Measurements from ENCODE around the gene GAREM1. TPM values are rescaled to one million over a fixed set of nuclear protein-coding genes. Genes with fewer than 3 reads are reported as not detected.

Gene GAREM1
- total RNA-seq, 6 donors from 2014 or later, result 8.1 to 21.0 (median 13.7) TPM

DNA sequence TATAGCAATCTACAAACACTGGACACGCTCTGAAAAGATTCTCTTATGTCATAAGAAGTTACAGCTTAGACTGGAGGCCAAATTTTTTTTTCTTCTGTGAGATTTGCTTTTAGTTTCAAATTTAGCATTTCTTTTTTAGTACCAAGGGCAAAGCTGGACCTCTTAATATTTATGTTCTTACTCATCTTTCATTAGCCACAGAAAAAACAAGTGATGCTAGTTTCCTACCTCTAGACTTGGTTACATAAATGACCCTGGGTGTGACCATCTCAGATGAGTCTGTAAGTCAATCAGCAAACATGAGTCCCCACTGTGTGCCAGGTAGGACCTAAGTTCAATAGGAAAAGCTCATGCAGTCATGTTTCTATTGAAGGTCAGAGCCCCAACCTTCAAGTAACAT, 186.4 kb downstream of the GAREM1 start:
- Histone ChIP-seq H3K4me1 (no peaks in the 10 kb centered on the region), H3K27me3 (no peaks in the 10 kb centered on the region), H3K36me3 (peaks cover 0 to 5% (median 0%) of the 10 kb centered on the region in 4 donors), H3K27ac (no peak overlapping the region), H3K9me3 (no peaks in the 10 kb centered on the region), H3K4me3 (no peak overlapping the region)
- 71 to 91% methylated on average over 1 of the region's 1 CpG for WGBS, 2 donors
- no peak for TF ChIP-seq CTCF (IDR thresholded peaks at IDR 0.05)
- TF ChIP-seq EP300 (IDR thresholded peaks at IDR 0.05), result no peak
- no peak for TF ChIP-seq POLR2A (IDR thresholded peaks at IDR 0.05)
- no peak for TF ChIP-seq POLR2AphosphoS5 (IDR thresholded peaks at IDR 0.05)
- ATAC-seq (ENCODE audit: low FRiP score in 2 of 2) (no peak), DNase-seq (no peak)

- Histone ChIP-seq H3K4me1 (peaks cover 0 to 5% (median 2%) of the 10 kb centered on the region in 4 donors), H3K9me3 (no peaks in the 10 kb centered on the region), H3K27me3 (no peaks in the 10 kb centered on the region), H3K27ac (no peak overlapping the region), H3K4me3 (no peak overlapping the region), H3K36me3 (no peaks in the 10 kb centered on the region)
- no peak for TF ChIP-seq EP300 (IDR thresholded peaks at IDR 0.05)
- TF ChIP-seq CTCF (IDR thresholded peaks at IDR 0.05), result no peak
- TF ChIP-seq POLR2AphosphoS5 (IDR thresholded peaks at IDR 0.05), result no peak
- no peak for TF ChIP-seq POLR2A (IDR thresholded peaks at IDR 0.05)
- DNase-seq (no peak), ATAC-seq (ENCODE audit: low FRiP score in 2 of 2) (no peak)
- WGBS, 2 donors, result 74 to 83% methylated on average over 4 of the region's 4 CpGs
These were observed 189.8 kb downstream of the GAREM1 start for GRCh38 chr18:32280911-32281310.

GRCh38 chr18:32280188-32280783, 190.4 kb downstream of the GAREM1 start:
- H3K27ac ChIP-seq, result no peak overlapping the region
- peaks cover 0 to 5% (median 2%) of the 10 kb centered on the region in 4 donors for H3K4me1 ChIP-seq
- ATAC-seq (ENCODE audit: low FRiP score in 2 of 2), result no peak

DNA sequence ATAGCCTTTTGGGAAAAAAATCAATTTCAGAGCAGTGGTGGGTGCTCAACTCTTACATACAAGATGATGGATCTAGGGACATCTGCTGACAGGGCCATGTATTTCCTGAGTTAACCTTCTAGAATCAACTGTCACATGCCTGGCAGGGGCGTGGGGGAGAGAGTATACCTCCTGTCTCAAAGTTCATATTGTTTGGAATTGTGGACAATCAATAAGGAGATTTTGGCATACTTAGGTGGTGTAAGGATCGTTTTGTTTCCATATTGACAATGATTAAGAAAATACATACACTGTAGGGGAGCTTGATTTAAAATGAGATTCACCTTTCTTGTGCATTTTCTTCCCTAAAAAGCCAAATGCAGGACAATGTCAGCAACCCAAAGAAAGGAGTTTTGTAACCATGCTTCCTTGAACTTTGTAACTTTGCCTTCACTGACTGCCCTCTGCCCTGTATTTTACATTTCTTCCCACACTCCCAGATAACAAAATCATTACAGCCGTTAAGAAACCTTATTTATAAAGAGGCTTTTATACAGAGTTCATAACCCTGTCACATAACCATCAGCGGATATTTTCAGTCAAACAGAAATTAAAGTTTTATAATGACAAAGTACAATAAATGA, 192.4 kb downstream of the GAREM1 start:
- no peaks in the 10 kb centered on the region for H3K27me3 ChIP-seq
- DNase-seq (no peak), ATAC-seq (ENCODE audit: low FRiP score in 2 of 2) (no peak)
- no peaks in the 10 kb centered on the region for H3K9me3 ChIP-seq
- H3K27ac ChIP-seq, result no peak overlapping the region
- TF ChIP-seq POLR2AphosphoS5 (IDR thresholded peaks at IDR 0.05) (no peak), POLR2A (IDR thresholded peaks at IDR 0.05) (no peak), EP300 (IDR thresholded peaks at IDR 0.05) (no peak), CTCF (IDR thresholded peaks at IDR 0.05) (no peak)
- 72 to 73% methylated on average over 4 of the region's 4 CpGs for WGBS, 2 donors
- H3K4me3 ChIP-seq, result no peak overlapping the region
- H3K4me1 ChIP-seq, result peaks cover 0 to 5% (median 2%) of the 10 kb centered on the region in 4 donors
- H3K36me3 ChIP-seq, result no peaks in the 10 kb centered on the region

More at GRCh38 chr18:32280188-32280783, 190.4 kb downstream of the GAREM1 start:
- no peak for DNase-seq
- 59 to 65% methylated on average over 4 of the region's 4 CpGs for WGBS, 2 donors
- TF ChIP-seq POLR2A (IDR thresholded peaks at IDR 0.05) (no peak), EP300 (IDR thresholded peaks at IDR 0.05) (no peak), CTCF (IDR thresholded peaks at IDR 0.05) (no peak), POLR2AphosphoS5 (IDR thresholded peaks at IDR 0.05) (no peak)
- Histone ChIP-seq H3K9me3 (no peaks in the 10 kb centered on the region), H3K4me3 (no peak overlapping the region), H3K27me3 (no peaks in the 10 kb centered on the region), H3K36me3 (no peaks in the 10 kb centered on the region)

Data from upper lobe of left lung (tissue), 6 donors.